ENCODE results near the gene TUBB3. TPM values are rescaled to one million over a fixed set of nuclear protein-coding genes. Genes with fewer than 3 reads are reported as not detected.
"Not testable (repeated sequence)": the region's sequence is repeated elsewhere in the genome, so short reads cannot be mapped to it uniquely, and the experiment has no call there.

TUBB3 gene
- polyA plus RNA-seq, 3 donors: 2.6 to 7.6 (median 5.1) TPM

GRCh38 chr16:89931305-89931896, 8.3 kb downstream of the TUBB3 start:
- 77 to 83% (median 80%) methylated on average over 16 of the region's 16 CpGs for WGBS, 3 donors
- no peak overlapping the region for H3K27ac ChIP-seq (ENCODE audit: low read depth, low read length)

DNA sequence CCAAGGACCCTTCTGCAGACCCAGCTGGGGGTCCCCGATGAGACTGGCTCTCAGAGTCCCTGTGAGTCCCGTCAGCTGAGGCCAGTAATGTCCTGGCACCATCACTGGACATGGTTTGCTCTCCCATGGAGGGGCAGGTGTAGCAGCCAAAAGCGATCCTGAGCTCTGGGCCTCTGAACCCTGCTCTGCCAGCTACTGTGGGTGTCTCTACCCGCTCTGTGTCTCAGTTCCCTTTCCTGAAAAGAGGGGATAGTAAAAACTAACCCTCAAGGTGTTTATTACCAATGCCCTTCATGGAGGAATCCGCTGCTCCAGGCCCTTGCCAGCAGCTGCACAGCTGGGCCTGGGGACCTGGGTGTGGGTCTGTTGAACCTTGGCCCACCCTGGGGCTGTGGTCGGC, 8.8 kb downstream of the TUBB3 start:
- 88 to 93% (median 93%) methylated on average over 6 of the region's 6 CpGs for WGBS, 3 donors
- no peak overlapping the region for H3K27ac ChIP-seq (ENCODE audit: low read depth, low read length)

DNA sequence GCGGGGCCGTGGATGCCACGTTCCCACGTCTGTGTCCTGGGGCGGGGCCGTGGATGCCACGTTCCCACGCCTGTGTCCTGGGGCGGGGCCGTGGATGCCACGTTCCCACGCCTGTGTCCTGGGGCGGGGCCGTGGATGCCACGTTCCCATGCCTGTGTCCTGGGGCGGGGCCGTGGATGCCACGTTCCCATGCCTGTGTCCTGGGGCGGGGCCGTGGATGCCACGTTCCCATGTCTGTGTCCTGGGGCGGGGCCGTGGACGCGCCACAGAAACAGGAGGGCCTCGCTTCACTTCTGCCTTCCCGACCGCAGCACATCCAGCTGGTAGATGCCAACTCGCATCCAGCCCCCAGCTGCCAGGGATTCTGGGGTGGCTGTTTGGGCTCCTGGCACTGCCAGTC, 10.9 kb downstream of the TUBB3 start:
- H3K27ac ChIP-seq (ENCODE audit: low read depth, low read length): not testable (repeated sequence)
- WGBS, 3 donors: 95 to 98% (median 97%) methylated on average over 17 to 27 of the region's 29 CpGs

GRCh38 chr16:89934611-89935553, 11.7 kb downstream of the TUBB3 start:
- no peak overlapping the region for H3K27ac ChIP-seq (ENCODE audit: low read depth, low read length)
- WGBS, 3 donors: 94 to 96% (median 95%) methylated on average over 59 to 61 of the region's 61 CpGs

DNA sequence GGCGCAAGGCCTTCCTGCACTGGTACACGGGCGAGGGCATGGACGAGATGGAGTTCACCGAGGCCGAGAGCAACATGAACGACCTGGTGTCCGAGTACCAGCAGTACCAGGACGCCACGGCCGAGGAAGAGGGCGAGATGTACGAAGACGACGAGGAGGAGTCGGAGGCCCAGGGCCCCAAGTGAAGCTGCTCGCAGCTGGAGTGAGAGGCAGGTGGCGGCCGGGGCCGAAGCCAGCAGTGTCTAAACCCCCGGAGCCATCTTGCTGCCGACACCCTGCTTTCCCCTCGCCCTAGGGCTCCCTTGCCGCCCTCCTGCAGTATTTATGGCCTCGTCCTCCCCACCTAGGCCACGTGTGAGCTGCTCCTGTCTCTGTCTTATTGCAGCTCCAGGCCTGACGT, 12.5 kb downstream of the TUBB3 start:
- 90 to 93% (median 91%) methylated on average over 22 to 27 of the region's 27 CpGs for WGBS, 3 donors
- not testable (repeated sequence) for H3K27ac ChIP-seq (ENCODE audit: low read depth, low read length)

GRCh38 chr16:89936034-89936433, 12.9 kb downstream of the TUBB3 start:
- 71 to 78% (median 73%) methylated on average over 13 of the region's 13 CpGs for WGBS, 3 donors

DNA sequence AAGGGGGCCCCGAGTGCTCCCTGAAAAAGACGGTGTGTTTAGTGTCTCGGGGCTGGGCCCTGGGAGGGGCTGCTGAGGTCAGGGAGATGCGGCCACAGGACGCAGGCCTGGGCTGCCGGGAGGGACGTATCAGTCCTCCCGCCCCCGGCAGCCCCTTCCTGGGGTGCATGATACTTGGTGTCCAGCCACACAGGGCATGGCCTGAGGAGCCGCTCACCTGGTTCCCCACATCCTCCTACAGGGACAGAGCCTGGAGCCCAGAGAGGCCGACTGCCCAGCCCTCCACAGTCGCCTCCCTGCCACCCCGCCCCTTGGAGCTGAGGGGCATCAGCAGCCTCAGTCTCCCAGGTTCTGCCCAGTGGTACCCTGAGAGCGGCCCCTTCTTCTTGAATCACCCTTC, 13.4 kb downstream of the TUBB3 start:
- H3K27ac ChIP-seq (ENCODE audit: low read depth, low read length): no peak overlapping the region
- WGBS, 3 donors: 83 to 91% (median 91%) methylated on average over 13 to 14 of the region's 14 CpGs

More at GRCh38 chr16:89936034-89936433, 12.9 kb downstream of the TUBB3 start:
- H3K27ac ChIP-seq (ENCODE audit: low read depth, low read length): no peak overlapping the region

DNA sequence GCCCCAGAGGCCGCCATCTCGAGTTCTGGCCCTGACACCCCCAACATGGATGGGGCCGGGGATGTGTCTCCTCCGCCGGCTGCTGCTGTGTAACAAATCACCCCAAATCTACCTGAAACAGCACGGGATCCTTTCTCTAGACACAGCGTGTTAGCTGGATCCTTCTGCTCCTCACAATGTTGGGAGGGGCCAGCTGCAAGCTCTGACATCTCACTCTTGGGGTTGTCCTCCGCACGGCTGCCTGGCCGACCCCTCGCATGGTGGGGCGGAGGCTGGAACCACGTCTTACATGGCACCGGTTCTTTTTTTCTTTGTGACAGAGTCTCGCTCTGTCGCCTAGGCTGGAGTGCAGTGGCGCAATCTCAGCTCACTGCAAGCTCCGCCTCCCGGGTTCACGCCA, 13.8 kb downstream of the TUBB3 start:
- H3K27ac ChIP-seq (ENCODE audit: low read depth, low read length): no peak overlapping the region
- WGBS, 3 donors: 87 to 93% (median 93%) methylated on average over 20 of the region's 20 CpGs

DNA sequence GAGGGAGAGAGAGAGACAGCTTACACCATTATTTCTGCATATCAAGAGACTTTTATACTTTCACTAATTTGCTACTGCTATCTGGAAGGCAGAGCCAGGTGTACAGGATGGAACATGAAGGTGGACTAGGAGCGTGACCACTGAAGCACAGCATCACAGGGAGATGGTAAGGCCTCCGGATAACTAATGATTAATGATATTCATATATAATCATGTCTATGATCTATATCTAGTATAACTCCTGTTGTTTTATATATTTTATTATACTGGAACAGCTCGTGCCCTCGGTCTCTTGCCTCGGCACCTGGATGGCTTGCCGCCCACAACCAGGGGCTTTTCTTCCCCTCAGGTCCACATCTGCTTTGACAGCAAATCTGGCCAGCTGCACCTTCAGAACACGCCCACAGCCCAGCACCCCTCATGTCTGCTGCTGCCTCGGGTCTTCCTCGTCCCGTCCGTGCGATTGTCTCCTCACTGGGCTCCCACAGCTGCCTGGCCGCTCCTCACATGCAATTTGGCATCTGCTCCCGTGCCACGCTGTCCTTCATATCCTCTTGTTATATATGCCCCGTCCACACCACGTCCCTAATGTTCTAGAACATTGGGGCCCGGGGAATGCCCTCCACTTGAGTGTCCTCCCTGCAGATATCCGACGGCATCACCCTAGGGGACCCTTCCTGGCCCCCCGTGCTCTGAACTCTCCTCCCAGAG, 15.2 kb downstream of the TUBB3 start:
- 78 to 86% (median 79%) methylated on average over 21 of the region's 21 CpGs for WGBS, 3 donors
- no peak overlapping the region for H3K27ac ChIP-seq (ENCODE audit: low read depth, low read length)

DNA sequence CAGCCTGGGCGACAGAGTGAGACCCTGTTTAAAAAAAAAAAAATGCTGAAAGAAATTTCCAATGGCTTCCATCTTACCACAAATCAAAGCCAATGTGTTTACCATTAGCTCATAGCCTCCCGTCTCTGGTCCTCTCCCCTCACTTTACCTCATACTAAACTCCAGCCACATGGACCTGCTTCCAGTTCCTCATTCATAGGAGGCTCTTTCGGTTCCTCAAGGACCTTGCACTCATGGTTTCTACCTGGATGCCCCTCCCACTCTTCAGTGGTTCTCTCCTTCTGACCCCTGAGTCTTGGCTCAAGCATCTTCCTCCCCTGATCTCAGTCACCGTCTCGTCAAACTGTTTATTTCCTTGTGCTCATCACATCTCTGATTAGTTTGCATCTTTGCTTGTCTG, 21.6 kb downstream of the TUBB3 start:
- no peak overlapping the region for H3K27ac ChIP-seq (ENCODE audit: low read depth, low read length)
- WGBS, 3 donors: 70 to 77% (median 72%) methylated on average over 5 of the region's 5 CpGs

- WGBS, 3 donors: 47 to 71% (median 69%) methylated on average over 7 of the region's 7 CpGs
- no peak overlapping the region for H3K27ac ChIP-seq (ENCODE audit: low read depth, low read length)
These were observed 22.5 kb downstream of the TUBB3 start for GRCh38 chr16:89945654-89946053.

DNA sequence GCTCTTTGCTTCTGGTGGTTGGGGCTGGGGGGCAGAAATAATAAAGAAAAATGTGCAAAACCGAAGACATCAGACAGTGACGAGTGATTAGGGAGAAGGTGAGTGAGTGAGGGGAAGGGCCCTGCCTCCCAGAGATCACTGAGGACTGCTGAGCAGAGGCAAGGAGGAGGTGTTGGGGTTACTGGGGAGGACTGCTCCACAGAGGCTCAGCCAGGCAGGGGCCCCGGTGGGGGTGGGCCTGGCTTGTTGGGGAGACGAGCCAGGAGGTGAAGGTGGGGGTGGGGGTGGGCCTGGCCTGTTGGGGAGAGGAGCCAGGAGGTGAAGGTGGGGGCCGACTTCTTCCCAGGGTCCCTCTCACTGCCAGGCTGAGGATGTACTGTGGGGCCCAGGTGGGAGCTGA, 23.4 kb downstream of the TUBB3 start:
- WGBS, 3 donors: 70 to 89% (median 74%) methylated on average over 5 of the region's 5 CpGs
- H3K27ac ChIP-seq (ENCODE audit: low read depth, low read length): no peak overlapping the region

- 19 to 34% (median 31%) methylated on average over 31 to 55 of the region's 55 CpGs for WGBS, 3 donors
- no peak overlapping the region for H3K27ac ChIP-seq (ENCODE audit: low read depth, low read length)
These were observed 26.1 kb downstream of the TUBB3 start for GRCh38 chr16:89949121-89949742.

DNA sequence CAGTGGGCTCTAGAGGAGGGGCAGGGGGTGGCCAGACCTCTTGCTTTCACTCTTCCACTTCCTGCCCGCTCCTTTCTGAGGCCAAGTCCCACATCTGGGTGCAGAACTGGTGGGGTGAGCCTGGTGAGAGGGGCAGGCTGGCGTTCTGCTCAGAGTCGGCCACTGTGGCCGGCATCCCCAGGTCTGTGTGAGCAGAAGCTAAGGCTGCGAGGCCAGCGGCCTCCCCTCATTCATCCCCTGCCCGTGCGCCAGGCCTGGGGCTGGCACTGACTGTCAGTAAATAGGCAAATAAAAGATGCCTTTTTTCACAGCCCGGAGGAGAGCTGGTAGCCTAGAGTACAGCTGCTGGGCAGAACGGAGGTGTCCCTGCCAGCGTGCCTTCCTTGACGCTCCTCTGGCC, 26.6 kb downstream of the TUBB3 start:
- no peak overlapping the region for H3K27ac ChIP-seq (ENCODE audit: low read depth, low read length)
- WGBS, 3 donors: 84 to 91% (median 85%) methylated on average over 9 to 12 of the region's 12 CpGs

GRCh38 chr16:89951509-89951908, 28.4 kb downstream of the TUBB3 start:
- 91 to 93% (median 92%) methylated on average over 5 of the region's 5 CpGs for WGBS, 3 donors
- no peak overlapping the region for H3K27ac ChIP-seq (ENCODE audit: low read depth, low read length)

GRCh38 chr16:89952049-89952448, 28.9 kb downstream of the TUBB3 start:
- 93 to 96% (median 94%) methylated on average over 12 of the region's 12 CpGs for WGBS, 3 donors
- H3K27ac ChIP-seq (ENCODE audit: low read depth, low read length): no peak overlapping the region

- H3K27ac ChIP-seq (ENCODE audit: low read depth, low read length): no peak overlapping the region
- 89 to 94% (median 90%) methylated on average over 6 of the region's 6 CpGs for WGBS, 3 donors
These were observed 29.4 kb downstream of the TUBB3 start for GRCh38 chr16:89952551-89952950.

GRCh38 chr16:89953671-89954406, 30.7 kb downstream of the TUBB3 start:
- H3K27ac ChIP-seq (ENCODE audit: low read depth, low read length): no peak overlapping the region
- WGBS, 3 donors: 83 to 88% (median 87%) methylated on average over 11 of the region's 11 CpGs

Data from adipose tissue (tissue), 3 donors.